ENCODE results near the gene PCID2.

GRCh38 chr13:113243847-113244246 lies 35.4 kb upstream of the PCID2 start:
- TF ChIP-seq CTCF (IDR thresholded peaks at IDR 0.05) = no peak
- no peak for TF ChIP-seq POLR2A (IDR thresholded peaks at IDR 0.05)
